Muscle of arm (tissue), 12 donors: ENCODE measurements around the gene PRKAG2. TPM values are rescaled to one million over a fixed set of nuclear protein-coding genes. Genes with fewer than 3 reads are reported as not detected.

Experiments
- DNase-seq: peaks from one replicate; pipeline ENCODE4 v3.0.0-alpha.2; 2013
- polyA plus RNA-seq, 12 donors: library from polyadenylated mRNA; unstranded; fragments of 120-200 nt; gene quantifications; one replicate each; pipeline ENCODE4 v1.2.1, GENCODE V29; 2013; ENCODE audit not compliant: insufficient read length in 12 of 12

The PRKAG2 gene
- polyA plus RNA-seq, 12 donors = 9.8 to 21.3 (median 14.0) TPM; not detected in 1

DNA sequence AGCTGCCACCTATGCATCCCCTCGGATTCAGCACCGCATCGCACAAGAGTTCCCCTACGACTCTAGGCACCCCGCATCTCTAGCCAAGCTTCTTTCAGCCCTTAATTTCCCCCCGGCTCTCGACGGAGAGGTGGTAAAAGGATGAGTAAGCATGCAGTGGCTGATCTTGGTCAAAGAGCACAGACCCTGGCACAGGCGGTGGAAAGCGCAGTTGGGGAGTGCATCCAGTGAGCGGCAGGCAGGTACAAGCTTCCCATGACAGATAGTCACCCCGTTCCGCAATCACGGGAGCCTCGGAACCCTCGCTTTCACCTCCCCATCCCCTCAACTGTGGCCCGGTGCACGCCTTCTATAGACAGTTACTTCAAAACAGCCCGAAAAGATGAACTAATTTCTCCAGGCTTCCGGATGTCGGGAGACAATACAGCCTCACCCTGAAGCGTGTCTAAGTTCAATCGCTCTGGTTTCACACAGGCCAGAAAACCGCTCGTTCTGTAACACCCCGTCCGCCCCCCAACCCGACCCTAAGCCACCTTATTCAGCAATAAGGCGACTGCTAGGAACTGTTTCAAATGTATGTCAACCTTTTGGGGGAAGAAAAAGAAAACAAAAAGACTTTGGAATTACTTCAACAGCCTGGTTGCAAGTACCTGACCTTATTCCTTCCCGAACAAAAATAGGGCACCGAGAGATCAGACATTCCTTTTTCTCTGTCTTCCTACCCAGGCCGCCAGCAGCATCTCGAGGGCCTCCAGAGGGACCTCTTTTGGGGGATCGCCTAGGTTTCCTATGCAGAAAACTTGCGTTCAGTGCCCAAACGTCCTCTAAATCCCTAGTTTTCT is 358.6 kb downstream of the PRKAG2 start:
- peak; percentile 41 for DNase-seq

DNA sequence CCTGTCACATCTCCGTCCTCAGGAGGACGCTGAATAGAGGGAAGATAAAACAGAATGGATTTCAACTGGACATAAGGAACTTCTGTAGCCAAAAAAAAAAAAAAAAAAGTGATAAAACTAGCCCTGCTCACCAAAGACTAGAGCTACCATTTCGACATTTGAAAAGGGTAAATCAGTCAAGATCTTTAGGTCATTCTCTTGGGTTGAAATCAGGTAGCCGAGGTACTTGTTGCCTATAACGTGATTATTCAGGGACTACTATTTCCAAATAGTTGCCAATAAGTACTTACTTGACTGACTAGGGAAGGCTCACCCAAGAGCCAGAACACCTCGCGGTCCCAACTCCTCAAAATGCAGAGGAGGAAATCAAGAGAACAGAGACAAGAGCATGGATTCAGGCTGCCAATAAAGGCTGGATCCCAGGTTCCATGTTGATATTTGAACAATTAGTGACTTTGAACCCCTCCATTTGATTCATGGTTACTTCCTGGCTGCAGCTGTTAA is 359.3 kb downstream of the PRKAG2 start:
- no peak for DNase-seq

DNA sequence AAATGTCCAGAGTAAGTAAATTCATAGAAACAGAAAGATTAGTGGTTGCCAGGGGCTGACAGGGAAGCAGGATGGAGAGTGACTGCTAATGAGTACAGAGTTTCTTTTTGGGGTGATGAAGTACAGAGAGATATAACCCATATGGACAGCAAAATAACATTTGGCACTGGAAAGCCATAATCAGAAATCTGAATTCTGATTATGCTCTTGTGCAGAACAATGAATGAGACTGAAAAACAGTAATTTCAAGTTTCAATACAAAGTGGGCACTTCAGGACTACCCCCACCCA is 361.7 kb downstream of the PRKAG2 start:
- DNase-seq = no peak

DNA sequence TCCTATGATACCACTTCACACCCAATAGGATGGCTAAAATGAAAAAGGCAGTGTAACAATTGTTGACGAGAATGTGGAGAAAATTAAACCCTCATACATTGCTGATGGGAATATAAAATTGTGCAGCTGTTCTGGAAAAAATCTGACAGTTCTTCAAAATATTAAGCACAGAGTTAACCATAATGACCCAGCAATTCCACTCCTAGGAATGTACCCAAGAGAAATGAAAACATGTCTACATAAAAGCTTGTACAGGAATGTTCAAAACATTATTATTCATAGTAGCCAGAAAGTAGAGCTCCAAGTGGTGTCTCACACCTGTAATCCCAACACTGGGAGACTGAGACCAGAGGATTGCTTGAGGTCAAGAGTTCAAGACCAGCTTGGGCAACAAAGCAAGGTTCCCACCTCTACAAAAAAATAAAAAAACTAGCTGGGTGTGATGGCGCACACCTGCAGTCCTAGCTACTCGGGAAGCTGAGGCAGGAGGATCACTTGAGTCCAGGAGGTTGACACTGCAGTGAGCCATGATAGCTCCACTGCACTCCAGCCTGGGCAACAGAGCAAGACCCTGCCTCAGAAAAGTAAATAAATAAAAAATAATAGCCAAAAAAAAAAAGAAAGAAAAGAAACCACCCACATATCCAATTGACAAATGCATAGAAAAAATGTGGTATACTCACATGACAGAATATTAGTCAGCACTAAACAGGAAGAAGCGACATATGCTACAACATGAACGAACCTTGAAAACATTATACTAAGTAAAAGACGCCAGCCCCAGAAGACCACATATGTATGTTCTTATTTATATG is 362.2 kb downstream of the PRKAG2 start:
- no peak for DNase-seq

DNA sequence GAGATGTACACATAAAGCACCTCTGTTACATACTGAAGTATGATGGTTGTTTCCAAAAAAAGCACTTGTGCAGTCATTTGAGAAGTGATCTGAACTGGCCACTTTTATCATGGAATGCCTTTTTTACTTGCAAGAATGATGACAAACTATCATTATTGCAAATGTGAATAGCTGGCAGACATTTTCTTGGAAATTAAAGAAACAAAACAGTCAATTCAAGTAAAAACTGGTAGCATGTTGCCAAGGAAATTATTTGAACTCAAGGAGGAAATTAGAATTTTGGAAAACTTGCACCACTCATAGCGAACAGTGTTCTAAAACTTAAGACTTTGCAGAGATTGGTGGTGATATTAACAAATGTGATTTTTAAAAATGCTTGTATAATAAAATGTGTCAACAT is 363.8 kb downstream of the PRKAG2 start:
- no peak for DNase-seq

DNA sequence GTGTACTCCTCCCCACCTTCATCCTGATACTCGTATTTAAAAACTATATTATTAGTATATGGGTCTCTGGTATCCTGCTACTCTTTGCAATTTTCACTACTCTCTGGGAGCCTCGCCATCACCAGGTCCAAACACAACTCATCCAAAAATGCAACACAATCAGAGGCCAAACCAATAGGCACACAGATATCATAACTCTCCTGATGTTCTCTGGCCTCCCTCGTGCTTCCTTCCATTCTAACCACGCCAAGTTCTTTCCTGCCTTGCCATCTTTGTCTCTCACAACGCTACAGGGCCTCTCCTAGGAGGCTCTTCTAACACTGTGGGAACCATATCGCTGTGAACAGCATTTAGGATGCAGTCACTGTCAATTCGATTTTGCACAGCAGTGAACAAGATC is 364.6 kb downstream of the PRKAG2 start:
- DNase-seq = no peak

DNA sequence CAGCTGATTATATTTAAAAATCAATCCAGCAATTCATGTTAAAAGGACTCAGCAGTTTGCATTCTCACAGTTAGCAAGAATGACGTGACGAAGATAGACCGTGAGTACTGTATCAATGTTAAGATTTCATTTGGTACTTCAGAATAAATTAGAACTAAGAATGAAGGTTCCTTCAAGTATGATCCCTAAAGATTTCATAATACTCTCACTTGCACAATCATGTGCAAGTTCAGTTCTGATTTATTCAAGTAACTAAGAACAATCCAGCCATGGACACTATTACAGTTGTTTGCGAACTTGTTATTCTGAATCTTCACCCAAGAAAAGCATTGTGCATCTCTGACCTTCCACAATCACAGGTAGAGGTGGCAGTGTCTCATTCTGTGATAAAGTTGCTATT is 365.0 kb downstream of the PRKAG2 start:
- DNase-seq = no peak

DNA sequence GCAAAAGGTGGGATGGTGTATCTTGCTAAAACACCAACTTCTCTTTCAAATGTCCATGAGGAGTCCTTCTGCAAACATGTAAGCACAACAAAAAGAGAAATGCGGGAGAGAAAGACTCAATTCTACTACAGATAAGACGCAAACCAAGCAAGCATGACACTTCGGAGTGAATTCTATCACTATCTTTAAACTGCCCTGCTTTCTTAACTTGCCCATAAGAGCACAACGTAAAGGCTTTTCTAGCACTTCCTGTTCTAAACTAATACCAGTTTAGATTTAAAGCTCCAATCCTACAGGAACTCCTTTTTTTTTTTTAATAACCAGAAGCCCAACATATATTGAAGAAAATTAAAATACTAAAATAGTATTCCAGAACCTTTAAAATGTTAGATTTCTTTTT is 365.6 kb downstream of the PRKAG2 start:
- DNase-seq = no peak

DNA sequence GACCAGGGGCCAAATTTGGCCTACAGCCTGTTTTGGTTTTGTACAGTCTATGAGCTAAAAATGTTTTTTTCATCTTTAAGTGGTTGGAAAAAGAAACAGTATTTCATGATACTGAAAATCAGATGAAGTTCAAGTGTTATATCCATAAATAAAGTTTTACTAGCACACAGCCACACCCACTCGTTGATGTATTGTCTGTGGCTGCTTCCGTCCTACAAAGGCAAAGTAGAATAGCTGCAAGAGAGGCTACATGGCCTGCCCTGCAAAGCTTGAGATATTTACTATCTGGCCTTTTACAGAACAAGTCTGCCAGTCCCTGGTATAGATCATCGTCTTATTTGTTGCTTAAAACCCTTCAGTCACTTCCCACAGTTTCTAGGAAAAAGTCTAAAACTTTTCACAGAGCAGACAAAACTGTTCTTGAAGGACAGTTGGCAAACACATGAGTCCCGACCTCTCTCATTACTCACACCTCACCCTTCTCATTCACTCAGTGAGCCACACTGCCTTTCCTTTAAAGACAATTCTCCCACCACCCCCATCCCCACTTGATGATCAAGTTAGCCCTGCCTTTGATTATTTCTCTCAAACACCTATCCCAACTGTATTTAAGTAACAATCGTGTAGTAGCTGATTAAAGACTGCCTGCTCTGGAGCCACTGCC is 367.1 kb downstream of the PRKAG2 start:
- DNase-seq = no peak

DNA sequence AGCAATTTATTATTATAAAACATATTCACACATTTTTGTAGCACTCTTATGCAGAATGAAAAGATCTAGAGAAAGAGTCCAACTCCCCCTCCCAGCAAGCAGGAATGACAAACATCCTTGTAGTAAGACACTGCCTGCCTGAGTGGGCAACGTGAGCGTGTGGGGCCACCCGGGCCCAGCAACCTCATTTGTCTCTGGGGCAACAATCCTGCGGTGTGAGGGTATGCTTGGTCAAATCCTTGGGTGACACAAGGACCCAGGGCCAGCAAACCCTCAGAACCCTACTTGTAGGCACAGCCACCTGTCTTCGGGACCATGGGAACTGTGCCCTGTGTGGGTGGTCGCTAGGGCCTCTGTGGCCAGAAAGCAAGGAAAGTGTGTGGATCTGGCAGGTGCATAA is 367.9 kb downstream of the PRKAG2 start:
- DNase-seq = no peak

DNA sequence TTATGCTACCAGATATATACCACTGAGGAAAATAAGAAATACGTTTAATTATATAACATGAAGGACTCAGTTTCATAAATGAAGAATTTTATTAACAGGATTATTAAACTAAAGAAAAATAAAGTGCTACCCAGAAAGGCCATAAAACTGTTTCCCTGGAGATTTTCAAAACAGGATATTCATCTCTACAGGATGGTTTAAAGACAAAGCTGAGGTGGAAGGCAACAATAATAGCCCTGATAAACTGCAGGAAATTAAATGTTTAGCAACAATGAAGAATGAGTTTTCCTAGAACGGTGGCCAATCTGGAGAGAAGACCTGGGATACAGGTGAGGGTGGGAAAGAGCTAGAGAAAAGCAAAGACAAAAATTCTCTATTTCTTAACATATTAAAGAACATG is 369.1 kb downstream of the PRKAG2 start:
- no peak for DNase-seq

DNA sequence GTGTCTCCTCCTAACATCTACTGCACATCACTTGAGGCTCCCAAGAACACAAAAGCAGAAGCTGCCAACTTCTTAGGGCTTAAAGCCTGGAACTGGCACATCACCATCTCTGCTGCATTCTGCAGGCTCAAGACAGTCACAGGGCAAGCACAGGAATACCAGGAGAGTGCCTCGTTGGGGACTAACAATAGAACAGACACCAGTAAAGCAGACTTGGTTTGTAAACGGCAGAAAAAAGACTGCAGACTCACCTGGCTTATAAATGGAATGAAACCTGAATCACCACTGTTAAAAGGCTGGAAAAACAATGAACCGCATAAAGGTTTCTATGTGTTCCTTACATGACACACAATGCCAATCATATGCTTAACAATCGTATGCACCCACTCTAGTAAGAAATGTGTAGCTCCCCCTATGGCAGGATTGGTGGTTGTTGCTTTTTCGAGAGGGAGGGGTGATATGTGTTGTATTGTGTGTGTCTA is 370.0 kb downstream of the PRKAG2 start:
- DNase-seq = no peak

Other genes with a start within 250 kb of the PRKAG2 start
- not detected for gene GALNTL5, start 79.3 kb upstream of the PRKAG2 start, polyA plus RNA-seq
- gene GALNT11, start 148.6 kb upstream of the PRKAG2 start, polyA plus RNA-seq = 10 to 100 TPM in 11 of 12 donors, not detected in 1; 23.4 to 46.7 (median 34.4) TPM